G401 (cell line): Measurements from ENCODE around the gene SOX11. TPM values are rescaled to one million over a fixed set of nuclear protein-coding genes. Genes with fewer than 3 reads are reported as not detected.

Experiments
- DNase-seq: peaks from one replicate; pipeline ENCODE4 v3.0.0-alpha.2; 2015; ENCODE audit warnings: low spot score
- in situ Hi-C: cut with HindIII; loops from 2 replicates; pipeline ENCODE4 v1.10.0; 2016; ENCODE audit warnings: low sequenced_read_pairs, mixed read lengths
- total RNA-seq: library from RNA; depleted of rRNA; stranded (reverse); fragments of >200 nt; shearing (Covaris generic); gene quantifications from 2 replicates; pipeline ENCODE4 v1.2.3, GENCODE V29; 2014

SOX11 gene
- total RNA-seq, 1 experiment from 2014 or later: not detected

DNA sequence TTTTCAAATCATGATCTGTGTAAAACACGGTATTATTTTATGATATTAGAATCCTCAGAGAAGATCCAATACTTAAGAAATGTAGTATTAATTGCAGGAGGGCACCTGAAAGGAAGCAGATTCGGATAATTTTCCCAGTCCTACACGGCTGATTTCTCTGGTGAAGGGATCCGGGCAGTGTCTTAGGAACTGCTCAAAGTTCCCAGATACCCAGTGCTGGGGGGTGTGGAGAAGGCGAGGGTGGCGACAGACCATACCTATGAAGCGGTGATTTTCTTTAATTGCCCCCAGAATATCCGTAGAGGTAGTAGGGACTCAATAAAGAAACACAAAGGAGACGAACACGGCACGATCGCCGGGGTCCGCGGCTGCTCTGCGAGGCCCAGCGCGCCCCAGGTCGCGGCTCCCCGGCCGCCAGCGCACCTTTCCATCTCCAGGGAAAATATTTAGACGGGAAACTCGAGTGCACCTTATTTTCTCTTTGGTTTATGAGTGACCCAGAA, 1.4 kb upstream of the SOX11 start:
- no peak for DNase-seq
- in situ Hi-C loops: no loop called here

DNA sequence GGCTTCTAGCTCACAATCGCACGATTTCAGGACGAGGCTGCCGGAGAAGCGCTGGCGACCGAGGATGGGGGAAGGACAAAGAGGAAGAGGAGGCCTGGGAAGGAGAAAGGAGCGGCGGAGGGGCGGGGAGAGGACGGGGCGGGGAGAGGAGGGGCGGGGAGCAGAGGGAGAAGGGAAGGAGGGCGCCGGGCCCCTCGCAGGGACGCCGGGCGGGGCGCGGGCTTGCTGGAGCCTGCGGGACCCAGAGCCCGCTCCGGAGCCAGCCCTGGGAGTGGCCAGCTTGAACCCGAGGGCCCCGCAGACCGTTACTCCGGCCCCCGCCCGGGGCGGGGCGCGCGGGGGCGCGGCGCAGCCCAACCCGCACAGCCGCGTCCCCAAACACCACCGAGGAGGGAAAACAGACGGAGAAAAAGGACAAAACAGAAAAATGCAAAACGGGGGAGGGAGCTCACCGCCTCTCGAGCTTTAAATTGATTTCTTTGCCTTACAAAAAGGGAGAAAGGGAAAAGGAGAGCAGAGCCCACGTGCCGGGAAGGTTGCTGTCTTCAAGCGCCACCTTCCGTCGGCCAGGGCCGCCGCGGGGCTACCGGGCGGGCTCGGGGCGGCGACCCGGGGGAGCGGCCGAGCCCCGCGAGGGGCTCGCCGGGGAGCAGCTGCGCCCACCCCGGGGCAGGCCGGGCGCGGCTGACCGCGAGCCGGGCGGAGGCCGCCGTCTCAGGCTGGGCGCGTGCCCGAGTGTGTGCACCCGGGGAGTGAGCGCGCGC, 781 bp upstream of the SOX11 start:
- DNase-seq: no peak
- in situ Hi-C loops: no loop called here

DNA sequence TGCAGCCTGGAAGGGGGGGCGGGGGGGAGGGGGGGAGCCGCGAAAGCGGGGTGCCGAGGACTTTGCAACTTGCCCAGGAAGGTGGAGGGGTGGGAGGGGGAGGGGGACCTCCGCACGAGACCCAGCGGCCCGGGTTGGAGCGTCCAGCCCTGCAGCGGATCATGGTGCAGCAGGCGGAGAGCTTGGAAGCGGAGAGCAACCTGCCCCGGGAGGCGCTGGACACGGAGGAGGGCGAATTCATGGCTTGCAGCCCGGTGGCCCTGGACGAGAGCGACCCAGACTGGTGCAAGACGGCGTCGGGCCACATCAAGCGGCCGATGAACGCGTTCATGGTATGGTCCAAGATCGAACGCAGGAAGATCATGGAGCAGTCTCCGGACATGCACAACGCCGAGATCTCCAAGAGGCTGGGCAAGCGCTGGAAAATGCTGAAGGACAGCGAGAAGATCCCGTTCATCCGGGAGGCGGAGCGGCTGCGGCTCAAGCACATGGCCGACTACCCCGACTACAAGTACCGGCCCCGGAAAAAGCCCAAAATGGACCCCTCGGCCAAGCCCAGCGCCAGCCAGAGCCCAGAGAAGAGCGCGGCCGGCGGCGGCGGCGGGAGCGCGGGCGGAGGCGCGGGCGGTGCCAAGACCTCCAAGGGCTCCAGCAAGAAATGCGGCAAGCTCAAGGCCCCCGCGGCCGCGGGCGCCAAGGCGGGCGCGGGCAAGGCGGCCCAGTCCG, 540 bp downstream of the SOX11 start:
- DNase-seq: no peak
- in situ Hi-C loops: no loop called here

DNA sequence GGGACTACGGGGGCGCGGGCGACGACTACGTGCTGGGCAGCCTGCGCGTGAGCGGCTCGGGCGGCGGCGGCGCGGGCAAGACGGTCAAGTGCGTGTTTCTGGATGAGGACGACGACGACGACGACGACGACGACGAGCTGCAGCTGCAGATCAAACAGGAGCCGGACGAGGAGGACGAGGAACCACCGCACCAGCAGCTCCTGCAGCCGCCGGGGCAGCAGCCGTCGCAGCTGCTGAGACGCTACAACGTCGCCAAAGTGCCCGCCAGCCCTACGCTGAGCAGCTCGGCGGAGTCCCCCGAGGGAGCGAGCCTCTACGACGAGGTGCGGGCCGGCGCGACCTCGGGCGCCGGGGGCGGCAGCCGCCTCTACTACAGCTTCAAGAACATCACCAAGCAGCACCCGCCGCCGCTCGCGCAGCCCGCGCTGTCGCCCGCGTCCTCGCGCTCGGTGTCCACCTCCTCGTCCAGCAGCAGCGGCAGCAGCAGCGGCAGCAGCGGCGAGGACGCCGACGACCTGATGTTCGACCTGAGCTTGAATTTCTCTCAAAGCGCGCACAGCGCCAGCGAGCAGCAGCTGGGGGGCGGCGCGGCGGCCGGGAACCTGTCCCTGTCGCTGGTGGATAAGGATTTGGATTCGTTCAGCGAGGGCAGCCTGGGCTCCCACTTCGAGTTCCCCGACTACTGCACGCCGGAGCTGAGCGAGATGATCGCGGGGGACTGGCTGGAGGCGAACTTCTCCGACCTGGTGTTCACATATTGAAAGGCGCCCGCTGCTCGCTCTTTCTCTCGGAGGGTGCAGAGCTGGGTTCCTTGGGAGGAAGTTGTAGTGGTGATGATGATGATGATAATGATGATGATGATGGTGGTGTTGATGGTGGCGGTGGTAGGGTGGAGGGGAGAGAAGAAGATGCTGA, 1.4 kb downstream of the SOX11 start:
- DNase-seq: no peak
- in situ Hi-C loops: no loop called here

DNA sequence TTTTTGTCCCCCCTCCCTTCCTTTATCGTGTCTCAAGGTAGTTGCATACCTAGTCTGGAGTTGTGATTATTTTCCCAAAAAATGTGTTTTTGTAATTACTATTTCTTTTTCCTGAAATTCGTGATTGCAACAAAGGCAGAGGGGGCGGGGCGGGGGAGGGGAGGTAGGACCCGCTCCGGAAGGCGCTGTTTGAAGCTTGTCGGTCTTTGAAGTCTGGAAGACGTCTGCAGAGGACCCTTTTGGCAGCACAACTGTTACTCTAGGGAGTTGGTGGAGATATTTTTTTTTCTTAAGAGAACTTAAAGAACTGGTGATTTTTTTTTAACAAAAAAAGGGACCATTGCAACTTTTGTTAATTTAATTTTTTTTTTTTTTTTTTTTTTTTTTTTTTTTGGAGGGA, 2.1 kb downstream of the SOX11 start:
- in situ Hi-C loops: no loop called here
- DNase-seq: no peak

DNA sequence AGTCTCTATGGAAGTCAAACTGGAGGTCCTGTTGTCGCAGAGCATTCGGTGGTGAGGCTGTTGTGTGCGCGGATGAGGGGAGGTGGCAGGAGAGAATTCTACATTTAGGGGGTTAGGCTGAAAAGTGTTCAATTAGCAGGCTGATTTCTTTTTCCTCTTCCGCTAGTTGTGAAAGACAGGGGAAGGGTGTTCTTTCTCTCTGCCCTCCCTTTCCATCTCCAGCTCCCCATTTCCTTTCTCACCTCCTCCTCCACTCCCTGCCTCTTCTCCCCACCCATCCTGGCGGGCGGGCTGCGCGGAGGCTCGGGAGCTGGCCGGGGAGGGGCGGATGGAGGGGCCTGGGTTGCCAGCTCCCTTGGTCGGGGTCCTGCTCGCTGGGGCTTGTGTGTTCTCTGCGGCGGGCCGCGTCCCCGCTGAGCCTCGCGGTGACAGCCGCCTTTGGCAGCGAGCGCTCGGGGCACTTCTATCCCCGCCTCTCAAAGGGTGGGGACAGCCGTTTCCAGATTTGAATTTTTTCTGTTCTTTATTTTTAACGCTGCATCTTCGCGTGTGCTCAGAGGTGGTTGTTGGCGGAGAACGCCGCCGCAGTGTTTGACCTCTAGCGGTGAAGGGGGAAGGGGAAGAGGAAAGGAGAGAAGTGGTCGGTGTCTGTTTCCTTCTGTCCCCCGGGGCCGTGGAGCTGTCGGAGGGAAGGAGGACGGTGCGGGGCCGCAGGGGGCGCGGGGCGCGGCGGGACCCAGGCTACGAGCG, 3.6 kb downstream of the SOX11 start:
- no peak for DNase-seq
- in situ Hi-C loops: no loop called here

DNA sequence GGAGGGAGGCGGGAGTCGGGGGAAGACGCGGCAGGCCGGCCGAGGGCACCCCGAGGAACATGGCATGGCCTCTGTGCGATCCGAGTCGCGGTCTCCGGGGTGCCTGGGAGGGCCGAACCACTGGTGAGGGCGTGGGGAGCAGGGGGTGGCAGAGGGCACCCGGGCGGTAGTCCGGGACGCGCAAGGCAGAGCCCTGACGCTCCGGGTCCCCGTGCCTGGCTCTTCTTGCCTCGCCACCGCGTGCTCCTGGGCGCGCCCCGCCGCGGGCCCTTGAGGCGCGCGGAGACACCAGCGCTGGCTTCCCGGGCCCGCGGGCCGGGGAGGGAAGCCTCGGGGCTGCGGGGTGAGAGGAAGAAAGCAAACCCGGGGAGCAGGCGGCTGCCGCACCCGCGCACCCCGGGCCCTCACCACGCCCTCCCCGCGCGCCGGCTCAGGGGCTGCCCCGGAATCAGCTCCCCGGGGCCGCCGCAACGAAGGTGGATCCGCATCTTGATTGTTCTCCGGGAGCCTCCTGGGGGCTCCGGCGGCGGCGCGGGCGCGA, 4.3 kb downstream of the SOX11 start:
- in situ Hi-C loops: no loop called here
- no peak for DNase-seq

DNA sequence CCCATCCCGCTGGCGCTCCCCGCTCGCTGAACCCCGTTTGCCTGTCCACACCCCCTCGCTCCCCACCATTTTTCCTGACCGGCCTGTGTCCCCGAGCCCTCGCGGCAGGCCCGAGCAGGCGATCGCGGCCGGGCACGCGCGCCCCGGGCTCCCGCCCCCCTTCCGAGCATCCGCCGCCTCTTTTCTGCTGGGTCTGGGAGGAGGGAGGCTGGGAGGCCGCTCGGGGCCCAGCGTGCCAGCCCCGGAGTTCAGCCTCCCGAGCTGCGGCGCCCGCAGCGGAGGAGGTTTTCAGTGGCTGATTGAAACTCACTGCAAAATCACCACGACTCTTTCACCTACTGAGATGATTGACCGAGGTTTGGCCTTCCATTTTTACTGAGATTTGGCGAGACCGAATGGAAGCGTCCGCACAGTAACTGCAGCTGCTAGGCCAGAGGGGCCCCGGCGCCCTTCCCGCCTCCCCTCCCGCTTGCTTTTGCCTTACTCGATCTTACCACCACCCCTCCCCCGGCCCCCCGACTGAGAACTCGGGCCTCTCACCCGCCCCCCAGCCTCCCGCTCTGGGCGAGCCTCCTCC, 4.8 kb downstream of the SOX11 start:
- no peak for DNase-seq
- in situ Hi-C loops: no loop called here

DNA sequence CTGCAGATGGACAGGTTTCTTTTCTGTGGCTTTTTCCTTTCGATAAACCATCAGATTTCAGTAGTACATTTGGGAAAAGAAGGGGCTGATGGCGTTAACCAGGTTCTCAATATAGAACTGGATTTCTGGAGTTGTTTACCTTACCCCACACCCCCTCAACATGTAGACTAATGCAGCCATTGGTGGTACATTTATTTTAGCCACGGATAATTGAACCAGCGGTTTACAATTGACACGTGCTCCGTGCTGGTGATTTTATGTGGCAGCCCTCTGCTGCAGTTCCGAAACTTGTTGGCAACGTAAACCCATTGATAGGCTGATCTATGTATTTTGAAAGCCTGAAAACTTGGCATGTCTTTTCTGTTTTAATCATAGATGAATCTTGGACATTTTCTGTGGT, 5.4 kb downstream of the SOX11 start:
- in situ Hi-C loops: no loop called here
- DNase-seq: no peak

DNA sequence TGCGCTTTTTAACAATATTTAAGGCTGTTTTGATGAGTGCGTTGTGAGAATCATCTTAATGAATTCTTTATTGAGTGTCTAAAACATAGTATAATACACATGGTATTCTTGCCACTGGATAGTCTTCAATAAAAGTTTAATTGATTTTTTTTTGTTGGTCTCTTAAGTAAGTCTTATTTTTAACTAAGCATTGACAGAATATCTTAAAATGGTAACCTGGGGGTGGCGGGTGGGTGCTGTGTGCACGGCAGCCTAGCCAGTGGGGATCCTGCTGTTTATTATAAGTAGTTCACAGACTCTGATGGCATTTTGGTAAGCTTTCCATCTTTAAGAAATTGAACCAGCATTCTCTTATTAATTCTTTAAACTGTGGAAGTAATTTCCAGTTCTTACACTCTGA, 6.0 kb downstream of the SOX11 start:
- in situ Hi-C loops: no loop called here
- DNase-seq: no peak

DNA sequence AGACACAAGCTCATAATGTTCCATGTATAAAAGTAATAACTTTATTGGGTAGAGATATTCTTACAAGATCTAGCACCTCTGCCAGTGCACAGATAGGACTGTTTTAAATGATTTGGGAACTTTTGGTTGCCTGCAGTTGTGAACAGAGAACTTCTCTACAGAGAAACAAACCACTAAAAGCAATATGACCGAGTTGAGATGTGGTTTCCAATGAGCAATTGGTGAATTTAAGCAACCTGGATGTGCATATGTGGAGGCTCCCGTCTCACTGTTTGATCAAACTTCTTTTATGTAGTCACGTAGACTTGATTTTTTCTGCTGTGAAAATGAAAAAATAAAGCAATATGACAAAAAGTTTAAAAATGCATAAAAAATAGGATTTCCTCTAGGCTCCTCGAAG, 7.8 kb downstream of the SOX11 start:
- no peak for DNase-seq
- in situ Hi-C loops: no loop called here

DNA sequence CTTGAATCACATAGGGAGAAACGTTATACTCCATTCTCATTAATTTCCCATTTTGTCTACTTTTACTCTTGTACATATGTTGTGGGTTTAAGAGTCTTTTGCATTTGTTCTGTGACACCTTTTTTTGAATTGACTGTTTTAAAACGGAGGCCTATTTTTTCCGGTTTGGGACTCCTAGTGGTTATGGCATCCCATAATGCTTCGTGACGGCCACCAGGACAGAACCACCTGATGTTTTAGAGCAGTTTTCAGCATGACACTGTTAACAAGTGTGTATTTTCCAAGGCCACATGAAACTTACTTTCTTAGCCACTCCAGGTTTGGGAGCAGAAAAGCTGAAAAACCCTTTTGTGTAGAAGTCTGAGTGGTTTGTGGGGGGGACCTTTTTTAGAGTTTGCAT, 8.4 kb downstream of the SOX11 start:
- in situ Hi-C loops: no loop called here
- DNase-seq: no peak

DNA sequence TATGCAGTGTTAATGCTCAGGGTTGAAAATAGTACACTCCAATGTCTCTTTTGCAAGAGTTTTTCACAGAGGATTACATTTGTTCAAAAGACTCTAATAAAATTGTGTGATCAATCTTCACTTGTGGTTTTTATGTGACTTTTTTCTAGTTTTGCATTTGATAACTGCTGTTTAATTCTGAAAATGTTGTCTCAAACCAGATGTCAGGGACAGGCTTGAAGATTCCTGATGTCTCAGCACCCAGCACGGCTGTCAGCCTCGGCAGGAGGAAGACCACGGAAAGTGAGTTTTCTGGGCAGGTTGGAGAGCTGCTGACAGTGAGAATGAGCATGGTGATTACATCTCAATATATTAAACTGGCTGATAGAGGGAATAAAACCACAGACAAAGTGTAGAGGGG, 9.1 kb downstream of the SOX11 start:
- in situ Hi-C loops: no loop called here
- no peak for DNase-seq

DNA sequence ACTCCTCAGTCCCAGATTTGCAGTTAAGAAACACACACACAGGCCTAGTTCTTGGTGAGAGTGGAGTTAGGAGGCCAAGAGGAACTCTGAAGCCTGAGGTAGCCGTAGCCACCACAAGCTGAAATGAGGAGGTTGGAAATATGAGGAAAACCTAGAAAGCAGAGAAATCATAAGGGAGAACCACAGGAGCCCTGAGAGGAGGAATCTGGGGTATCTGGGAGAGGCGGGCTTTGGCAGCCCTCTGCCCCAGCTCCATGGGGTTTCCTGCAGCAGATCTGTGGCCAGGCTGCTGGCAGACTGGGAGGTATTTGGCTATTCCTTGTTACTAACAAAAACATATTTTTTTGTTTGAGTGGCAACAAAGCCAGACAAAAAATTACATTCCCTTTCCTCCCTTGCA, 11.0 kb downstream of the SOX11 start:
- in situ Hi-C loops: no loop called here
- no peak for DNase-seq

DNA sequence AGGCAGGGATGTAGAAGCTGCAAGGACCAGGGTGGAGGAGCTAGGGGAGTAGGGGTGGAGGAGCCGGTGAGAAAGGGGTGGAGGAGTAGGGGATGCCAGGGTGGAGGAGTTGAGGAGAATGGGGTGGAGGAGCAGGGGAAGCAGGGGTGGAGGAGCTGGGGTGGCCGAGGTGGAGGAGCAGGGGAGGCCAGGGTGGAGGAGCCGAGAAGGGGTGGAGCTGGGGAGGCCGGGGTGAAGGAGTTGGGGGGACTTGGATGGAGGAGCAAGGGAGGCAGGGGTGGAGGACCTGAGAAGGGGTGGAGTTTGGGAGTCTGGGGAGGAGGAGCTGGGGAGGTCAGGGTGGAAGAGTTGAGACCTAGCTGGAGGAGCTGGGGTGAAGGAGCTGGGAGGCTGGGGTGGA, 13.3 kb downstream of the SOX11 start:
- in situ Hi-C loops: no loop called here

DNA sequence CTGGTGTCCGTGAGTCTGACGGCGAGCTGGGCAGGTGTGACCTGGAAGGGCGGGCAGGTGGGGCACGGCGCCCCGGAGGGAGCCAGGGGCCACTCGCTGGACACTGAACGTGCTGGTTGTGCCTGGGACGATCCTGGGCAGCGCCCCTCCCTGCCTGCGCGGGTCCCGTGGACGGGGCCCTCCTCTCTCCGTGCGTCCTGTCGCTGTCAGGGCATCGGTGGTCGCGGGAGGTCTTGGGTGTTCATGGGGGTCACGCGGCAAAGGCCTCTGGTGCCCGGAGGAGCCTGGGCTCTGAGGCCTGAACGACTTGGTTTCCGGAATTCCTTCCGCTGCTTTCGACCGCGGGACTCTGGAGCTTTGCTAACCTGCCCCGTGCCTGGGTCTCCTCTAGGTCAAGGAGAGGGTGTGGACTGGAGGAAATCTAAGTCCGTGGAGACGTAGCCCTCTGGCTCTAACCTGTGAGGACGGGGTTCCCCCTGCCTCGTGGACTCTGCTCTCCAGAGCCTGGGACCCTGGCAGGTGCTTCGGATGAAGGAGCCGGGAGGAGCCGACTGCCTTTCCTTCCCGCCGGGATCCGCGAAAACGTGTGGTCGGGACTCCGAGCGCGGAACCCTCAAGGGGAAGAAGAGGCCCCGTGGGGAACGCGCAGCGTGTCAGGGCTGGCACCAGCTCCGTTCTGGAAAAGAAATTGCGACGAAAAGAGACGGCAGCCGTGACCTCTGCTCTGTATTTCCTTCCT, 14.7 kb downstream of the SOX11 start:
- in situ Hi-C loops: no loop called here

More for the DNA sequence above, 13.3 kb downstream of the SOX11 start:
- no peak for DNase-seq

DNA sequence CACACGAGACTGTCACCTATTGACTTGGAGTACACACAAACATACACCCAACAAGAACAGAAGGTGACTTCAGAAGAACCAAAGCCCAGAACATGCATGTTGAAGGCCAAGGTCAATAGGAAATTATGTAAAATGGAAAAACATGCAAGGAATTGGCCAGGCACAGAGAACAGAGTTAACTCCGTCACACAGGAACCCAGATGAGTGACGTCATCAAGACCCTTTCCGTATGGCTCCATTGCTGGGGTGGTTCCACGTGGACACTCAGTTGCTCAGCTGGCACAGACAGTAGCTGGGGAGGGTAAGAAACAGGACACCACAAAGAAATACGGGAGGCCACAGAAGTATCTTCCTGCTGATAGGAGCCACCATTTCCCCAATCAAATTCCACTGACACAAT, 18.4 kb downstream of the SOX11 start:
- in situ Hi-C loops: no loop called here
- no peak for DNase-seq

More for the DNA sequence above, 14.7 kb downstream of the SOX11 start:
- DNase-seq: no peak

DNA sequence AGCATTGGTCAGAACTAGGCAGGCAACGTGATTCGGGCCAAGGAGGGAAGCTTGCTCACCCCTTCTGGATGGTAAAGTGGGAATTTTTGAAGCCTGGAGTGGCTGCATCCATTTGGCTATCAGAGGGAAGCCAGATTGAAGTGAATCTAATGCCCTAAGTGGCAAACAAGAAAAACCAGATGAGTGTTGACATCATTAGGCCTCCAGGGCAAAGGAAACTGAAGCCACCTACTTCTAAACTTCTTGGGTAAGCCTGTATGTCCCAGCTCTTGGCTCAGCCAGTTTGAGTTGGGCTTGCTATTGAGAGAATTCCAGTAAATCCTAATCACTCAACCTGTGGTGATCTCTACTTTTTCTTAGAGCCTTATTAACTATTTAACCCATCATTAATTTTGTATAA, 20.9 kb downstream of the SOX11 start:
- no peak for DNase-seq
- in situ Hi-C loops: no loop called here
